Hematopoietic multipotent progenitor cell treated with erythropoietin and hydrocortisone succinate and interleukin-3 and kit ligand, for 17 days (in vitro differentiated cells): ENCODE results near the gene KRTAP13-2.

Source experiments
- DNase-seq: peaks from one replicate; pipeline ENCODE4 v3.0.0-alpha.2; 2015; ENCODE audit warnings: low spot score

Gene KRTAP13-2

DNA sequence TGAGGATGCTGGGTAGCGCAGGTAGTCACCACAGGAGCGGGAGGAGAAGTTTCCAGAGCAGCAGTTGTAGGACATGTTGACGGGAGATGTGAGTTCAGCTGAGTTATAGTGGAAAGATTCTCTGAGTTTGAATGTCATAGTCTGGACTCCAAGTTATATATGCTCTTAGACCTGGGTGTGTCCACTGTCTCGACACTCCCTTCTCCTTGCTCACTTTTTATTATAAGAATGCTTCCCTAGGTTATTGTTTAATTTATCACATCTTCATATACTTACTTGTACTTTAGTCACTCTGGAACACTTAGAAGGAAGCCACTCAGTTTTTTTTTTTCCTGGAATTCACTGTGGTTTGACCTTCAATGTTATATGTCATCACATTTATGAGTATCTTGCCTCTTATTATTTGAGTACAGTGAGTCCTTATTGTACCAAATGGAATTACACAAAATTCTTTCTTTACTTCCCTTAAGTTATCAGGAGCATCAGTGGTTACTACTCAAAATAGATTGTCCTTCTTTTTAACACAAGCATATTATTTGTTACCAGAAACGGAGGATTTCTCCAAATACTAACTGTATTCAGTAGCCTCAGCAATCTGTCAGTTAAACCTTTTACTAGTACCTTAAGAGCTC, at the start of gene KRTAP13-2:
KRTAP13-2 (minus strand) TSS at position 133 of the 632 bp plus-strand sequence; CDS start at position 75, 58 bp downstream.
- DNase-seq, result no peak

DNA sequence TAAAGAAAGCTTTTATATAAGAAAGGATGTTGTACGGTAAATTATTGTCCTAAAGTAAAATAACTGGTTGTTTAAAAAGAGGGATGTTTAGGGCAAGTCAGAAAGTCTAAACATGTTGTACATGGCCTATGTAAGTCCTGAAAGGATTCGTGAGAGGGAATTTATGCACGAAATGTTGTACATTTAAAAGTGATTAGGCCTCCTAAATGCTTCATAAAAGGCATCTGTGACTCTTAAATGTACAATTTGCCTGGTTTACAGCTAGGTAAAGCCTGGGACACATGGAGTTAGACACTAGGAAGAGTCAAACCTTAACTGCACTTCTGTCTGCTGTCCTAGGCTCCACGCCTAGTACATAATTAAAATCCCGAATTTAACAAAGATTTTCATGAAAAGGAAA, 43.9 kb upstream of the KRTAP13-2 start:
- no peak for DNase-seq

DNA sequence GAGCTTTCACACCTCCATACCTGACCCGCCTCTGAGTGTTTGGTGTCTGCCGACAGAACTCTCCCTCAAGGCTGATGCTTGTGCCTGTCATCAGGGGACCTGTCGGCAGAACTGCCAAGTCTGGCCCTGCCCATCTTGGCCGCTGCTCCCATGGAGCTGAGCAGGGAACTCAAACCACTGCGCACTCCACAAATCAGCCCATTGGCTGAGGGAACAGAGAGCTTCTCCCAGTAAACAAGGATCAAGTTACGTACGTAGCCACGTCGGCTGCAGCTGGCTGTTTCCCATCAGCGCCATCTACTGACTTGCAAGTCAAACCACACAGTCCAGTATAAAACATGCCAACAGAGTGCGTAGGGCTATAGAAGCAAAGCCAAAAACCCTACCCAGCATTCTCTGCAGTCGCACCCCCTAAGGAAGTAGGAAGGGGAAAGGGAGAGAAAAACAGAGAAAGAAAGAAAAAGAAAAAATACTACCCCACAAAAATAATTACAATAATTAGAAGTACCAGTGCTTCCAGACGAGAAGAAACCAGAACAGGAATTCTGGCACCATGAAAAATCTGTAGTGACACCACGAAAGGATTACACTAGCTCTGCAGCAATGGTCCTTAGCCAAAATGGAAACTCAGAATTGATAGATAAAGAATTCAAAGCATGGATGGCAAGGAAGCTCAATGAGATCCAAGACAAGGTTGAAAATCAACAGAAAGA, 36.9 kb upstream of the KRTAP13-2 start:
- no peak for DNase-seq

DNA sequence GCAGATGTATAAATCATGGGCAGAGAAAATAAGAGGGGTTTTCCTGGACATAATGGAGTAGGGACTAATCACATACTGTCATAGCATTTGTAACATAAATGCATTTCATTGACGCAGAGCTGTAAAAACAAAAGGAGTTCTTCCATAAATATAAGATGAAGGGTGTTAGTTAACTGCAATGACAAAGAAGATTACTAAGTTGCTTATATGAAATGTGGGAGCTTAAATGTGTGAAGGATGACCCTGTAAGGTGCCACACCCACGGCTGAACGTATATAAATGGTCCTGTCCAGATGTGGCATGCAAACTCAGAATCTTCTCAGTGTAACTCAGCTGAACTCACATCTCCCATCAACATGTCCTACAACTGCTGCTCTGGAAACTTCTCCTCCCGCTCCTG, 23.7 kb upstream of the KRTAP13-2 start, which contains the start of gene KRTAP13-1:
KRTAP13-1 (plus strand) TSS at position 301 of the 400 bp plus-strand sequence; CDS start at position 357, 56 bp downstream.
- DNase-seq, result no peak

DNA sequence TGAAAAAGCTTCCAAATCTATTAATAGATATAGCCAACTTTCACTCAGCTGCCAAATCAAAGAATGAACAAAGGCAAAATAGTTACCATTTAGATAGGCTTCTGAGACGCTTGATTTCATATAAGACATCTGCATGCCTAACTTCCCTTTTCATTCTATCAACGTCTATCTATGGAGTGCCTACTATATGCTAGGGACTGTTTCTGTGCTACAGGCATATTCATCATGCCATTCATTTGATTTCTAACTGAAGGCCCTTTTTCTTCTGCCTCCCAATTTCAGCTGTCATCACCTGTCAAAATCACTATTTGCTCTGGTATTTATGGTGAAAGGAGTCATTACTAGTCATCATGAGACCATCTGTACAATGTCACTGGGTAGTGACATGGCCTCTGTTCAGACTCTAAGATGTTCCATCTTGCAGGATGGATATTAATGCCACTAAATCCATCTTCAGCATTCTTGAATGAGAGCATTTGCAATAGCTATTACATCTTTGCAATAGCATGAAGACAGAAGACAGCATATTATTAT, 19.5 kb upstream of the KRTAP13-2 start:
- no peak for DNase-seq

DNA sequence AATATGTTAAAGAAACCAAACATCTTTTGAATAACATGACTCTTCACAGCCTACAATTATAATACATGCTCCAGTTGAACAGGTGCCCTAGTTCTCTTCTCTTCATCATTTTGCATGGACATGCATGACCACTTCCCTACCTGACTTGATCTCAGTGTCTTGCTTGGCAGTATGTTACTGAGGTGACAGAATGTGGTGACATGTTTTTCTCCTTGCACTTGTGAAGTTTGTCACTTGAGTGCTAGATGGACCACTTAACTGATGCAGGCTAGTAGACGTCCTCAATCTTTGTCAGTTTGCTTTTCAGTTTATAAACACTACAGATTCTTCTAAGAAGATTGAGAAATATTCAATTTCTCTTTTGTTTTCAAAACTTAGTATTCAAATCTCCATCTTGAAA, 10.1 kb upstream of the KRTAP13-2 start:
- DNase-seq, result no peak

GRCh38 chr21:30355906-30356305, 16.2 kb downstream of the KRTAP13-2 start:
- no peak for DNase-seq

DNA sequence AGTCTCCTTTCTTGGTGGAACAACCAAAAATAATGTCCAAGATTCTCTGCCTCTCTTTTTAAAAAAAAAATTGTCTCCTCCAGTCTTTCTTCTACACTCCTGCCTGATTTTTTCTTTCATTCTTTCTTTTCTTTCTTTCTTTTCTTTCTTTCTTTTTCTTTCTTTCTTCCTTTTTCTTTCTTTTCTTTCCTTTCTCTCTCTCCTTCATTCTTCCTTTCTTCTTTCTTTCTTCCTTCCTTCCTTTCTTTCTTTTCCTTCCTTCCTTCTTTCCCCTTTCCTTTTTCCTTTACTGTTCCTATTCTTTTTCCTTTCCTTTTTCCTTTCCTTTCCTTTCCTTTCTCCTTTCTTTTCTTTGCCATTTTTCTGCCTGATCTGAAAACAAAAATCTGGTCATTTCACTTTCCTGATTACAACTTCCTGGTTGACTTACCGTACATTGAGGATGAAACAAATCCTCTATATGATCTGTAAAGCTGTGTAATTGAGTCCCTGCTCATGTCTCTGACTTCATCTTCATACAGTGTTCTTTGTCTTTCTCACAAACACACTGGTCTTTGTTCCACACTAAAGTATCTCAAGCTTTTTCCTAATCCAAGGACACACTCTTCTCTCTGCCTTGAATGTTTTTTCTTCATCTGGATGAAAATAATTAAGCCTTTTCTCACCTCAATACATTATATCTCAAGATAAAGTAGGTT, 17.6 kb downstream of the KRTAP13-2 start:
- no peak for DNase-seq

- no peak for DNase-seq
Observed at GRCh38 chr21:30351534-30351933, 20.5 kb downstream of the KRTAP13-2 start.

DNA sequence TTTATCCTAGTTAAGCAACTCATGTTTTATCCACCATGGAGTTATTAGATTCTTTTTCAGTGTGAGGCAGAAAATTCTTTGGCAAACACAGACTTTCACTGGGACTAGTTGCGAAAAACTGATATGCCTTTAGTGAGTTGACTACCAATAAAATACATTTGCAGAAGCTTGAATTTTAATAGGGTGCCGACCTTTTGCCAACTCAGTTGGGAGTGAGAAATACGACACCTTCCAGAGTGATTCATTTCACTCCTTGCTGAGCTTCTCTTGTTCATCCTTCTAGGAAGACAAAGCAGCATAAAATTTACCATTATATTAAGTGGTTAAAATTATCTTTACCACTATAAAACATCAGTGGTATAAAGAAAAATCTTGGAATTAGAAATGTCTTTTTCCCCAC, 22.5 kb downstream of the KRTAP13-2 start:
- DNase-seq, result no peak

DNA sequence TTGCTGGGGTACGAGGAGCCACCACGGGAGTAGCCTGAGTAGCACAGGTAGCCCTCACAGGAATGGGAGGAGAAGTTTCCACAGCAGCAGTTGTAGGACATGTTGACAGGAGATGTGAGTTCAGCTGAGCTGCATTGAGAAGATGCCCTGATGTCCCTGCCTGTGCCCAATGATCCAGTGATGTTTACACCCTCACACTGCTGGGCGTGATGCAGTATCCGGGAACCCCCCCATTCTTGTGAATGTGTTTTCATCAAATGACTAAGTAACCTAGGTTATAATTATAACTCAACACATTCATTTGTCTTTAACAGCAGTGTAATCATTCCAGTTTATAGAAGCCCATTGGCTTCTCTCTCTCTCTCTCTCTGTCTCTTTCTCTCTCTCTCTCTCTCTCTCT, 23.6 kb downstream of the KRTAP13-2 start, which contains the start of gene KRTAP23-1:
KRTAP23-1 (minus strand) TSS at position 101 of the 400 bp plus-strand sequence; CDS start at position 101, 0 bp downstream.
- DNase-seq, result no peak

- no peak for DNase-seq
Observed at GRCh38 chr21:30345014-30345413, 27.1 kb downstream of the KRTAP13-2 start.

DNA sequence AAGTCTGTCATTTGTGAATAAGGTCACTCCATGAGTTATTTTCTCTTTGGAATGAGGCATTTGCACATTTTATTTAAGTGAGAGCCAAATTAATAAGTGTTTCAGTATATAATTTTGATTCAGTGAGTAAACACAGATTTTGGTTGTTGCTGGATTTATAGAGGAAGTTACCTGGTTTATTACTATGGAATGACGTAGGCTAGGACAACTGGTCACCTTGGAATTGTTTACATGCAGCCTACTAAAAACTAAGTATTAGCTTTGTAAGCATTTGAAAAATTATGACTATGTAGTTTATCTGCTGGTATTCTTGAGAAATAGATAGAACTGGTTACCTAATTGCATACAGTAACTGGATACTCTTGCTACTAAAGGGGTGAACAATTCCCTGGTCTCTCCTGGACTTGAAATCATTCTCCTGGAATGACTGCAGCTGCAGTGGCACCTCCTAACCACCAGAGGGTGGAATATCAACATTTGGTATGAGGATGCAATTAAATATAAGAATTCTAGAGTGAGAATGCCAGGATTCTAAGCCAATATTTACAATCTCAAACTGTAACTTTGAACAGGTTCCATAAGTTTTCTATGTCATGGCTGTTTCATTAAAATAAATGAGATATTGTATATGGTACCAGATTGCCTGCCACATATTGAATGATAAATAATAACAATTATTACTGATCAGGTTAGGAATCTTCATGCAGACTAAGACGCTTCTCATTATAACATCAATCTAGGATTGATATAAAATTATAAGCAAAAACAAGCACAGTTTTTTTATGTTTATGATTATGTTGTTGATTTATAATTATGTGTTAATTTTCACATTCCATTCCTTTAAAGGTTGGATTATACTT, 31.1 kb downstream of the KRTAP13-2 start:
- no peak for DNase-seq

- DNase-seq, result no peak
Observed at GRCh38 chr21:30338717-30339116, 33.4 kb downstream of the KRTAP13-2 start.

DNA sequence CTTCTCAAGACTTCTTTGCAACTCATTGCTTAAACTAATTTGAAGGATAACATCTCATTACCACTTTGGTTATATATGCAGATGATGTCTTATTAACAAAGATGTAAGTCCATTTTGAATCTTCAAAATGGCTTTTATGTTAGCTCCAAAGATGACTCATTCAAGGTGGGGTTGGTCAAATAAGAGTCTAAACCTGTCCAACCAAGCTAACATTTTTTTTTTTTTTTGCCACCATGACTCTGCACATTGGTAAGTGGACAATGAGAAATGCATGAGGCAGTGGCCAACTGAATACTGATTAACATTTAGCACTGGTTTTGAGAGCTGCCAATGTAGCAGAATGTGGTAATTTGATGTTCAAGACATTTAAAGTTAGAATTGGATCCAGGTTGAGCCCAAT, 34.3 kb downstream of the KRTAP13-2 start:
- DNase-seq, result no peak

DNA sequence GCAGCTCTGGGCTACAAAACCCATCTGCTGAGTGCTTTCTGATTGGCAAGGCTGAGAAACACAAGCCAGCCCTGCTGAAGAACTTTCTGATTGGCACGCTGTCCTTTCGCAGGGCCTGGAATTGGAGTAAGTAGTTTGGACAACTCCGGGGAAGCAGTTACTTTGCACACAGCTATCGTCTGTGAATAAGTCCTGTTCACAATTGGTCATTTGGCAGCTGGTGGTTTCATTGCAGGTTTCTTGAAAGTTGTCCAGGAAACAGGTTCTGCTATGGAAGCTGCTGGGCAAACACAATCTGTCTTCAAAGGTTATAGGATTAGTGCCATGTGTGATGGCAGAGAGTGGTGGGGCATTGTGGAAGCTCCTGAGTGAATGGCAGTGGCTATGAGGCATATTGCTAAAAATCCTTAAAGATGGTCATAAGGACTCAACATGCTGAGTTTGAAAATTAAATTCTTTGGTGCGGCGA, 34.8 kb downstream of the KRTAP13-2 start, which contains the start of gene KRTAP27-1:
KRTAP27-1 (minus strand) TSS at position 419 of the 469 bp plus-strand sequence; CDS start at position 393, 26 bp downstream.
- no peak for DNase-seq

DNA sequence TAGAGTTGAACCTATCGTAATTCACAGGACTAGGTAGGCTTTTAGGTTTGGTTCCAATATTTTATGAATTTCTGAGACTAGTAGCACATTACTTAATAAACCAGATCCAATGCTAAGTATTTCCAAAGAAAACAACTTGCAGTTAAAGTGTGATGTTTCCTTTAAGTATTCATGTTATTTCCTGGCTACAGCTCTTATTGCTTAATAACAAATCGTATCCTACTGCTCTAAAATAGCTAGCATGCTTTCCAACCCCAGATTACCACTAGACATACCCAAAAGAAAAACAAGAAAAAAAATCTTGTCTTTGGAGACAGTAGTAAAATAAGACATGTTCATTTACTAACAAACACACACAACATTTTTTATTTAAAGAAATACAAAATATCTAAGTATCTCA, 35.5 kb downstream of the KRTAP13-2 start:
- DNase-seq, result no peak

GRCh38 chr21:30333736-30334135, 38.3 kb downstream of the KRTAP13-2 start:
- no peak for DNase-seq

DNA sequence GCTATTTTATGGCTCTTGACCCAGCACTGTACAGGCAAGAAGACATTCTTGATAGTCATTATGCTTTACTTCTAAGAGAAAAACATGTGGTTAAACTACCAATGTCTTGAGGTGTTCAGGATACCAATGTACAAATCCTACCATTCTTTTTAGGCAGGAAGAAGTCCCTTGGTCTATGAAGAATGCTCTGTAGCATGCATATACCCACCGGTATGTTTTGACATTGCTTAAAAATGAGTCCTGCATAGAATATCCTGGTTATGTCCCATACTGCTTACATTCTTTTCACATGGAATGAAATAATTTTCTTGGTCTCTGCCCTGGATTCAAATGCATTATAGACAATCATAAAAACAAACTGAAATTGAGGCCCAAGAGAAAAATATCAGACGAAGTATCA, 39.4 kb downstream of the KRTAP13-2 start:
- no peak for DNase-seq

- DNase-seq, result no peak
Observed at GRCh38 chr21:30329203-30329875, 42.7 kb downstream of the KRTAP13-2 start.

GRCh38 chr21:30326390-30326789, 45.7 kb downstream of the KRTAP13-2 start:
- DNase-seq, result no peak
